ENCODE measurements around the gene CDH4. TPM values are rescaled to one million over a fixed set of nuclear protein-coding genes. Genes with fewer than 3 reads are reported as not detected.
A peak's percentile ranks its signal among the peaks of the same experiment; 100 is the strongest.

The CDH4 gene
- total and polyA plus RNA-seq, 2 of the 13 experiments (the other 11 are each of a cell fraction or from before 2014, with no cell fraction given), result not detected

- 0 out of 2 replicates have a peak, but pooled peaks have one; percentile 8 for TF ChIP-seq ZNF281 (CRISPR knock-in tag; IDR thresholded peaks at IDR 0.05; ENCODE audit: borderline replicate concordance)
- peak; percentile 68; the same call in 1 of the 2 replicates for TF ChIP-seq SRY (CRISPR knock-in tag; IDR thresholded peaks at IDR 0.05)
- TF ChIP-seq ZNF180 (CRISPR knock-in tag; IDR thresholded peaks at IDR 0.05; ENCODE audit: borderline replicate concordance, low read depth), result no peak
- TF ChIP-seq NFKB2 (CRISPR knock-in tag; IDR thresholded peaks at IDR 0.05; ENCODE audit: borderline replicate concordance), result no peak
- TF ChIP-seq HNRNPL (IDR thresholded peaks at IDR 0.05; ENCODE audit: low read depth, low read length), result peak; percentile 87
- no peak for TF ChIP-seq DRAP1 (CRISPR knock-in tag; IDR thresholded peaks at IDR 0.05)
- no peak for TF ChIP-seq ZBTB3 (CRISPR knock-in tag; IDR thresholded peaks at IDR 0.05; ENCODE audit: borderline replicate concordance, low read depth)
- TF ChIP-seq ZNF577 (CRISPR knock-in tag; IDR thresholded peaks at IDR 0.05; ENCODE audit: borderline replicate concordance, low read depth), result no peak
- no peak for TF ChIP-seq HOXA5 (CRISPR knock-in tag; IDR thresholded peaks at IDR 0.05)
- peak; percentile 43; the same call in 1 of the 2 replicates for TF ChIP-seq MAX (IDR thresholded peaks at IDR 0.05)
- TF ChIP-seq KLF11 (CRISPR knock-in tag; IDR thresholded peaks at IDR 0.05), result no peak
- no peak for TF ChIP-seq ZNF550 (CRISPR knock-in tag; IDR thresholded peaks at IDR 0.05; ENCODE audit: borderline replicate concordance)
- TF ChIP-seq SMAD9 (CRISPR knock-in tag; IDR thresholded peaks at IDR 0.05), result no peak
- no peak for TF ChIP-seq ZBTB42 (CRISPR knock-in tag; IDR thresholded peaks at IDR 0.05)
- no peak for TF ChIP-seq ZNF841 (CRISPR knock-in tag; IDR thresholded peaks at IDR 0.05; ENCODE audit: borderline replicate concordance)
- no peak for TF ChIP-seq XBP1 (CRISPR knock-in tag; IDR thresholded peaks at IDR 0.05)
- TF ChIP-seq, protein P1, sequence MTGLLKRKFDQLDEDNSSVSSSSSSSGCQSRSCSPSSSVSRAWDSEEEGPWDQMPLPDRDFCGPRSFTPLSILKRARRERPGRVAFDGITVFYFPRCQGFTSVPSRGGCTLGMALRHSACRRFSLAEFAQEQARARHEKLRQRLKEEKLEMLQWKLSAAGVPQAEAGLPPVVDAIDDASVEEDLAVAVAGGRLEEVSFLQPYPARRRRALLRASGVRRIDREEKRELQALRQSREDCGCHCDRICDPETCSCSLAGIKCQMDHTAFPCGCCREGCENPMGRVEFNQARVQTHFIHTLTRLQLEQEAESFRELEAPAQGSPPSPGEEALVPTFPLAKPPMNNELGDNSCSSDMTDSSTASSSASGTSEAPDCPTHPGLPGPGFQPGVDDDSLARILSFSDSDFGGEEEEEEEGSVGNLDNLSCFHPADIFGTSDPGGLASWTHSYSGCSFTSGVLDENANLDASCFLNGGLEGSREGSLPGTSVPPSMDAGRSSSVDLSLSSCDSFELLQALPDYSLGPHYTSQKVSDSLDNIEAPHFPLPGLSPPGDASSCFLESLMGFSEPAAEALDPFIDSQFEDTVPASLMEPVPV (CRISPR knock-in tag; IDR thresholded peaks at IDR 0.05), result peak; percentile 17; the same call in 1 of the 2 replicates
- no peak for TF ChIP-seq ZNF432 (CRISPR knock-in tag; IDR thresholded peaks at IDR 0.05; ENCODE audit: borderline replicate concordance)
- TF ChIP-seq ATF7-NPFF (CRISPR knock-in tag; IDR thresholded peaks at IDR 0.05; ENCODE audit: low read depth), result no peak
- no peak for TF ChIP-seq REST (IDR thresholded peaks at IDR 0.05; ENCODE audit: borderline replicate concordance in 1 of 2, low read depth in 1 of 2, low read length in 2 of 2)
- 0 out of 2 replicates have a peak, but pooled peaks have one; percentile 29 for TF ChIP-seq MED1 (CRISPR knock-in tag; IDR thresholded peaks at IDR 0.05)
These were observed 714.6 kb downstream of the CDH4 start (continued) for GRCh38 chr20:61966492-61967244.

All from HepG2 (cell line).